NCI-H2196 treated with DMSO at 0.1 percent for 48 hours (cell line): ENCODE measurements around the gene PDPK1.
"Not testable (repeated sequence)": the region's sequence is repeated elsewhere in the genome, so short reads cannot be mapped to it uniquely, and the experiment has no call there.

ENCODE experiments used
- DNase-seq: peaks from one replicate; lab custom pipeline; 2025; ENCODE audit not compliant: unreplicated experiment; lab: John Stamatoyannopoulos, UW

PDPK1 gene

DNA sequence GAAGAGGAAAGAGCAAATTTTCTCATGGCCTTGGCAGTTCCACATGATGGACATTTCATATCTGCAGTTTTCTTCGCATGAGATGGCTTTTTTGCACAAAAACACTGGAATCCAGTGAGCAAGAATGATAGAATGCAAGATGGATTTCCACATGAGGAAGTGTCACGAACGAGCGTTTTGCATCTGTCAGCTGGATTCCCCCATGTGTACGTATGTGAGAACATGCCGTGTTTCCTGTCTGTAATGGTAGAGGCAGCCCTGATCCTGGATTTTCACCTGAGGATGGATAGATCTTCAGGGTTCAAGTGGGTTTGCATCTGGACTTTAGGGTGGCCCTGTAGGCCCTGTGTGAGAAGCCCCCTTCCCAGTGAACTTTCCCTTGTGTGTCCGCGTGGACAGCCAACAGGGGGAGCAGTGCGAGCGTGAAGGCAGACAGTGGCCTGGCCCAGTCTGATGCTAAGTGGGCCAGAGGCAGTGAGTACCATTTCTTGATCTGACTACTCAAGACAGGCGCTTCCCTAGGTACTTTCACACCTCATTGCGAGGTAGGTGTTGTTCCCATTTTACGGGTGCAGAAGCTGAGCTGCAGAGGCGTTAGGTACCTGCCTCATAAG is 2.1 kb downstream of the PDPK1 start:
- not testable (repeated sequence) for DNase-seq

- not testable (repeated sequence) for DNase-seq
Observed at GRCh38 chr16:2540912-2541311, 3.1 kb downstream of the PDPK1 start.

GRCh38 chr16:2541409-2541808 is 3.6 kb downstream of the PDPK1 start:
- DNase-seq: not testable (repeated sequence)

GRCh38 chr16:2543771-2544170 is 6.0 kb downstream of the PDPK1 start:
- DNase-seq: not testable (repeated sequence)

GRCh38 chr16:2550283-2550878 is 12.6 kb downstream of the PDPK1 start:
- not testable (repeated sequence) for DNase-seq

- DNase-seq: not testable (repeated sequence)
Observed at GRCh38 chr16:2551420-2551889, 13.6 kb downstream of the PDPK1 start.

- not testable (repeated sequence) for DNase-seq
Observed at GRCh38 chr16:2554709-2555425, 17.0 kb downstream of the PDPK1 start.

DNA sequence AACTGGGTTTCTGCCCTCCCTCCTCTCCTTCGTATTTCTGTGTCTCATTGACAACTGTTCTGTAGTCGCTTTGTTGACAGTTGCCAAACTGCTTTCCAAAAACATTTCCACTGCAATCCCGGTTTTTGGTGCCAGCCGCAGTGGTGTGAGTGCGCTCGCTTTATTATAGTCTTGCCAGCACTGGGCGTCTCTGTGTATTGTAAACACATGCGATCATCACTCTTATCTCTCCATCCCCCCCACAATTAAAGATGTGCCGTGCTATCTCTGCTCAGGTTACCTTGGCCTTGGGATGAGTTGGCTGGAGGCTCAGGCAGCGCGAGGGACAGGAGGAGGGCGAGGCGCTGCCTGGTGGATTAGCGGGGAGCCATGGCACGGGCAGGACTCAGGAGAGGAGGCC is 19.3 kb downstream of the PDPK1 start:
- DNase-seq: not testable (repeated sequence)

GRCh38 chr16:2560131-2560797 is 22.4 kb downstream of the PDPK1 start:
- not testable (repeated sequence) for DNase-seq

- not testable (repeated sequence) for DNase-seq
Observed at GRCh38 chr16:2560798-2561133, 22.9 kb downstream of the PDPK1 start.

DNA sequence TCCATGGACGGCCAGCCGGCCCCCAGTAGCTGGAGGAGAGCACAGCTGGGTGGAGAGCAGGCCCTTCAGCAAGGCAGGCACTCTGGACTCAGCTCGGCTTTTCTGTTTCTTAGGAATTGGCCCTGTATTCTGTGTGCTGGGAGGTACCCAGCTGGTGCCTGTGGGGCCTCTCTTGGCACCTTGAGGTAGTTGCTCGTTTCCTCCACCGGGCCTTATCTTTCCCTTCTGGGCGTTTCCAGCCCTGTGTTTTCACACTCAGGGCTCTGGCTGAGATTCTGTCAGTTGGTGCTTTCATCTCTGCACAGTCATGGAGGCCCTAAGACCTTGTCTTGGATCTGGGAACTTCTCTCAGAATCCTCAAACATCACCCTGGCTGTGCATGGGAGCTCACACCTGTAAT is 29.7 kb downstream of the PDPK1 start:
- not testable (repeated sequence) for DNase-seq

DNA sequence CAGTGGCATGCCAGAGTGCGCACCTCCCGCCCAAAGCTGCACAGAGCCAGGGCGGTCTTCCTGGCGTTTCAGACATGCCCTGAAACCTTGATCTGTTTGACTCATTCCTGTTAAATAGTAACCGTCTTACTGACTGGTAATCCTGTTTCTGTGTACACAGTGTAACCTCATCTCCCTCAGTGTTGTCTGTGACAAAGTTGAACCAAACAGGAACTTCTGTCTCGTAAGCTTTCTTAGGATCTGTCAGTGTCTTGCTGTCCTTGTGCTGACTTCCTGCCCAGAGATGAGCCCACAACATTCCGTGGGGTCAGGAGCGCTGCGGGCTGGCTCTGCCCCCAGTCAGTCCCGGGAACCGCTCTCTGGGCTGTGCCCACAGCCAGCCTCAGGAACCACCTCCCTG is 30.8 kb downstream of the PDPK1 start:
- not testable (repeated sequence) for DNase-seq

DNA sequence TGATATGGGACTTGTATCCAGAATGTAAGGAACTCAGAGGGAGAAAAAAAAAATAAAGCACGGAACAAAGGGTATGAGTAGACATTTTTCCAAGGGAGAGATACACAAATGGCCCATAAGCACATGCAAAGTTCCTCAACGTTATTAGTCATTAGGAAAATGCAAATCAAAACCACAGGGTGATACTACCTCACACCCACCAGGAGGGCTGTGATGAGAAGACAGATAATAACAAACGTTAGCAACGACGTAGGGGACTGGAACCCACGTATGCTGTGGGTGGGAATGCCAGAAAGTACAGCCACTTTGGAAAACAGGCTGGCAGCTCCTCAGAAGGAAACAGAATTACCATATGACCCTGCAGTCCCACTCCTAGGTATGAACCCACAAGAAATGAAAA is 34.9 kb downstream of the PDPK1 start:
- DNase-seq: not testable (repeated sequence)

- not testable (repeated sequence) for DNase-seq
Observed at GRCh38 chr16:2575839-2576238, 38.0 kb downstream of the PDPK1 start.

DNA sequence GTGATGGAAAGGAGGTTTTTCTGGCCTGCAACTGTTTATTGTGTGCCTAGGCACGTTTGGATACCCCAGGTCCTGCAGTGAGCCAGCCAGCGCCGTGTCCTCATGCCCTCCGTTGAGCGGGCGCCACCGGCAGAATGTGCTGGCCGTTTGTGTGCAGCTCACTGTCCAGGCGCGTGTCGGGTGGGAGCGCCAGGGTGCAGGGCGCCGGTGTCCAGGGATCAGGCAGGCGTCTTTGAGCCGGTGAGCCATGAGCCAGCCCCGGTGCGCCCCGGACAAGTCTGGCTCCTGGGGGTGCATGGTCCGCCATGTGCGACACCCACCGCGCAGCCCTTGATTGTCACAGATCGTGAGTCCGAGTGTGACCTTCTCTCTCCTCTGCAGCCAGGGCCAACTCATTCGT is 39.2 kb downstream of the PDPK1 start:
- DNase-seq: not testable (repeated sequence)

- not testable (repeated sequence) for DNase-seq
Observed at GRCh38 chr16:2578905-2579304, 41.1 kb downstream of the PDPK1 start.

DNA sequence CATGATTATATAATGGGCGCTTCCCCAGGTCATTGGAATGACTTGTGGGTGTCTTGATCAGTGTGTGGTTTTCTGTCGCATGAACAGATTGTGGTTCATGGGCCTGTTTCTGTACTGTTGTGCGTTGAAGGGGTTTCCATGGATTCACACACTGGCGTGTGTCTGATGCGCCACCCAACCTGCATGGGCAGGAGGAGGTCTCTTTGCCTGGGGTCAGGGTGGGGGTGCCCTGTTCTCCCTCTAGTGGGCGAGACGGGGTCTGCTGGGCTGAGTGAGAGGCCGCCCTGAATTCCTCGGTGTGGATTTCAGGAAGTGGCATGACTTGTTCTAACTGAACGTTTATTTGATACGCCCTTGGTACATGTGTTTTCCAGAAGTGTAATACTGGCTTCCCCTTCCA is 42.3 kb downstream of the PDPK1 start:
- DNase-seq: not testable (repeated sequence)

DNA sequence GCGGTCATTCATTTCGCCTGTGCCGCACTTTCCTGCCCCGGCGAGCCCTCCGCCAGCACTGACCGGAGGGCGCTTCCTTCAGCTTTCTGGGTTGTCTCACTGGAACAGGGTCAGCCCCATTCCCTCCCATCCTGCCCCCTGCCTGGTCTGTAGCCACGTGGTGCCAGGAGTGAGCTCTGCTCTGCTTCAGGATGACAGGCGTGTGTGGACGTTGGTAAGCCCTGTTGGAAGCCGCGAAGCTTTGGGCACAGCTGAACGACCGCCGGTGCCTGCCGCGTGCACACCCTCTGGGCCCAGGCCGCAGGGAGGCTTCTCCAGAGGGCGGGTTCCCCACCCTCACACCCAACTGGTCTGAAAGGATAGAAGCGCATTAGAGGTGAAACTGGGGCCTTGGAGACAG is 43.0 kb downstream of the PDPK1 start:
- not testable (repeated sequence) for DNase-seq

DNA sequence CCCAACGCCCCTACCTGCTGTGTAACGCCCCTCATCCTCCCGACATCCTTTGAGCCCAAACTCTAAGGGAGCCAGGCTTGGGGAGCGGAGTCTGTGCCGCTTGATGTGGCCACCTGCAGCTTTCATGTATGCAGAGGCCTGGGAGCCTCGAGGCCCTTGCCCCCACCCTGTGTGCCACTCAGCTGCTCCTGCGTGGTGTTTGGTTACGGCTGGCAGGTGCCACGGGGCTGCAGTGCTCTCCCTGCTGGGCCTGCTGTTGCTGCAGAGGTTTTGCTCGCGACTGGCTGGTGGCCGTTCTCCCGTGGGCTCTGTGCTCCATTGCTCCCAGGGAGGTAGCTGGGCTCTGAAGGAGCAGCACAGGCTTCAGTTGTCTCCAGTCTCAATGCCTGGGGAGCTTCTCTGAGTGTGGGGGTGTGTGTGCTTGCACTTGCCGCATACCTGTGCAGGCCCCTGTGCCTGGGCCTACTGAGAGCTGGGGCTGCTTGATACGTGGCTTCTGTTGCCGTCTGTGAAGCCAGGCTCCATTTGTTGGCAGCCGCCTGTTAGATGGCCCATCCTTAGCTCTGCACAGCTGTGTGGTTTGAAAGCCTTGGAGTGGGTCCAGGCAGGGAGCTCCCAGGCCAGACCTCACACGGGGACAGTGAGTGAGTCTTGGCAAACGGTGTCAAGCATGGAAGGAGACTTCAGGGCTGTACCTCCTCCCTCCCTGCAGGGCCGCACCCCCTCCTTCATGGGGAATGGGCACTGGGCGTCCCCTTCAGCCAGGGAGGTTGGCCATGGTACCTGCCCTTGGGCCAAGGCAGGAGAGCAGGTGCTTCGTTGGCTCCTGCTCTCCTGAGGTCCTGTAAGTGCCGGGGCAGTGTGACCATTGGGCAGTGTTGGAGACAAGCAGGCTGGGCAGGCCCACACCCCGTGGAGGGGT is 47.2 kb downstream of the PDPK1 start:
- DNase-seq: peak; percentile 49

GRCh38 chr16:2585651-2586081 is 47.8 kb downstream of the PDPK1 start:
- no peak for DNase-seq
